GM12878 (cell line): ENCODE measurements around the gene MIAT. TPM values are rescaled to one million over a fixed set of nuclear protein-coding genes. Genes with fewer than 3 reads are reported as not detected.

Experiments
- ATAC-seq: fragments of 200-7000 bp; cut with Tn5 transposase; 3 replicates; pipeline ENCODE4 v1.9.1; 2020; ENCODE audit warnings: mild to moderate bottlenecking, moderate library complexity
- BruUV-seq: library from RNA; stranded (reverse); fragments of 400-500 nt; replicated peaks from 2 replicates; lab custom pipeline; 2021; lab: Mats Ljungman, UMichigan
- CTCF ChIA-PET: fragments of 300-600 bp; sonication (Branson Sonifier 250); formaldehyde crosslinking; extraction: SDS; loops from one replicate; lab custom pipeline; 2021; ENCODE audit warnings: inconsistent platforms; lab: Yijun Ruan, JAX
- POLR2A ChIA-PET: fragments of 350-600 bp; formaldehyde crosslinking; extraction: SDS; loops from one replicate; lab custom pipeline; 2021; ENCODE audit warnings: inconsistent platforms; lab: Charles Lee
- RAD21 ChIA-PET: fragments of 300-600 bp; sonication (Branson Sonifier 250); formaldehyde crosslinking; loops from one replicate; lab custom pipeline; 2023; ENCODE audit warnings: antibody characterized with exemption; ENCODE audit not compliant: unreplicated experiment; lab: Charles Lee
- SMC1A ChIA-PET: fragments of 300-600 bp; sonication (Branson Sonifier 250); formaldehyde crosslinking; loops from one replicate; lab custom pipeline; 2023; ENCODE audit not compliant: unreplicated experiment, uncharacterized antibody; lab: Charles Lee
- DNase-seq: peaks from one replicate; pipeline ENCODE4 v3.0.0-alpha.2; 2011; ENCODE audit warnings: low read depth, low spot score
- FAIRE-seq: peaks from 3 replicates; lab custom pipeline; 2011; peaks lifted over from hg19 to GRCh38; lab: Jason Lieb, UNC
- H2AFZ ChIP-seq: 2 replicates; pipeline ENCODE4 v1.6.0; 2011; ENCODE audit warnings: low read depth, low read length, control low read depth; ENCODE audit not compliant: control insufficient read depth
- H3K27ac ChIP-seq: 2 replicates; pipeline ENCODE4 v1.5.1; 2011; ENCODE audit warnings: control low read depth; ENCODE audit not compliant: control insufficient read depth, insufficient read depth
- H3K27me3 ChIP-seq, 2 experiments: replicated peaks in 1 of 2; 2 replicates each; pipeline versions ENCODE4 v1.6.0 to v1.6.1; 2011; ENCODE audit warnings: low read length in 1 of 2; ENCODE audit not compliant: control insufficient read depth in 2 of 2, insufficient read depth in 2 of 2
- H3K36me3 ChIP-seq, 2 experiments: 2 replicates each; pipeline ENCODE4 v1.5.1; 2011; ENCODE audit warnings: low read length in 1 of 2; ENCODE audit not compliant: control insufficient read depth in 2 of 2, insufficient read depth in 2 of 2
- H3K4me1 ChIP-seq: 2 replicates; pipeline ENCODE4 v1.6.1; 2011; ENCODE audit warnings: mild to moderate bottlenecking, low read length, moderate library complexity, mixed read lengths; ENCODE audit not compliant: control insufficient read depth, insufficient read depth
- H3K4me2 ChIP-seq: 2 replicates; pipeline ENCODE4 v1.6.0; 2011; ENCODE audit warnings: control low read depth; ENCODE audit not compliant: control insufficient read depth, insufficient read depth
- H3K4me3 ChIP-seq: fragments of 200-600 bp; sonication (generic); 2 replicates; pipeline ENCODE4 v1.5.1; 2016
- H3K79me2 ChIP-seq: 2 replicates; pipeline ENCODE4 v1.6.0; 2011; ENCODE audit warnings: low read length; ENCODE audit not compliant: control insufficient read depth, insufficient read depth
- H3K9ac ChIP-seq: 2 replicates; pipeline ENCODE4 v1.8.0; 2011; ENCODE audit warnings: low read length, control low read depth, mixed read lengths; ENCODE audit not compliant: control insufficient read depth, insufficient read depth
- H3K9me3 ChIP-seq: replicated peaks from 3 replicates; pipeline ENCODE4 v1.5.1; 2011; ENCODE audit warnings: mild to moderate bottlenecking, low read length; ENCODE audit not compliant: control insufficient read depth, insufficient read depth
- H4K20me1 ChIP-seq: 2 replicates; pipeline ENCODE4 v1.6.0; 2011; ENCODE audit not compliant: control insufficient read depth, insufficient read depth
- ASH2L ChIP-seq: fragments of 300-600, 200-600 bp; sonication (generic); IDR thresholded peaks from 2 replicates; pipeline ENCODE4 v1.6.1; 2017; ENCODE audit warnings: low read depth, mild to moderate bottlenecking, borderline replicate concordance
- IKZF2 ChIP-seq, 2 experiments: fragments of 450-650 bp; IDR thresholded peaks; 2 replicates each; pipeline ENCODE4 v1.6.1; 2017; ENCODE audit warnings: mild to moderate bottlenecking in 2 of 2, moderate library complexity in 2 of 2
- KAT2A ChIP-seq: conservative IDR thresholded peaks from 2 replicates; pipeline ENCODE4 v1.6.1; 2011; ENCODE audit warnings: low read depth, low read length; ENCODE audit not compliant: control insufficient read depth
- MXI1 ChIP-seq: fragments of 150-350 bp; IDR thresholded peaks from 2 replicates; pipeline ENCODE4 v1.6.1; 2011; ENCODE audit warnings: low read depth, mild to moderate bottlenecking, inconsistent platforms, low read length, improper control_type of control experiment
- MYB ChIP-seq: fragments of 150-350 bp; IDR thresholded peaks from 2 replicates; pipeline ENCODE4 v1.6.1; 2014; ENCODE audit warnings: mild to moderate bottlenecking, low read depth, low read length, borderline replicate concordance
- NBN ChIP-seq: fragments of 450-650 bp; IDR thresholded peaks from 2 replicates; pipeline ENCODE4 v1.6.1; 2016
- NFYB ChIP-seq: IDR thresholded peaks from 2 replicates; pipeline ENCODE4 v1.6.1; 2011; ENCODE audit warnings: low read depth, mild to moderate bottlenecking, low read length, improper control_type of control experiment, moderate library complexity; ENCODE audit not compliant: insufficient read depth
- POLR2A ChIP-seq: IDR thresholded peaks from 2 replicates; pipeline ENCODE4 v1.6.1; 2011; ENCODE audit warnings: low read depth, mild to moderate bottlenecking, low read length
- POU2F2 ChIP-seq: IDR thresholded peaks from 3 replicates; pipeline ENCODE4 v1.6.1; 2011; ENCODE audit warnings: low read depth, mild to moderate bottlenecking, low read length, borderline replicate concordance
- YY1 ChIP-seq: IDR thresholded peaks from 2 replicates; pipeline ENCODE4 v1.6.1; 2011; ENCODE audit warnings: low read depth, mild to moderate bottlenecking, low read length
- ZNF384 ChIP-seq: IDR thresholded peaks from 2 replicates; pipeline ENCODE4 v1.6.1; 2012; ENCODE audit warnings: low read depth, mild to moderate bottlenecking, low read length, improper control_type of control experiment, borderline replicate concordance
- WGBS: methylation state at CpG from one replicate; pipeline ENCODE4 v1.1.6; 2016; ENCODE audit warnings: low lambda C conversion rate; ENCODE audit not compliant: insufficient replicate concordance, insufficient coverage; ENCODE audit errors: missing lambda C conversion rate; 5-methylcytosine and 5-hydroxymethylcytosine counted together
- in situ Hi-C: fragments of 300-500 bp; cut with MboI; formaldehyde crosslinking; loops from 9 replicates; pipeline ENCODE4 v1.14.3; 2018; ENCODE audit warnings: mixed read lengths
- intact Hi-C: fragments of 100-400 bp; cut with micrococcal nuclease; formaldehyde crosslinking; loops from one replicate; pipeline ENCODE4 v1.14.2; 2022; ENCODE audit not compliant: unreplicated experiment
- polyA plus RNA-seq, 11 experiments: library from polyadenylated mRNA; depleted of rRNA in 4 of 11; unstranded in 6 of 11; stranded (reverse) in 5 of 11; fragments of >200 nt; fragmentation: Nextera tagmentation in 4 of 11; fragmentation: Illumina TruSeq in 1 of 11; extraction: Ambion mirVana in 4 of 11; extraction: Trizol in 1 of 11; gene quantifications; 1 replicate in 1 of 11; 2 replicates in 10 of 11; pipeline versions ENCODE4 v1.2.1 to v1.2.3, GENCODE V29; 2011 to 2016; ENCODE audit warnings: inconsistent platforms in 2 of 11, missing spikeins in 2 of 11, low read depth in 1 of 11
- total RNA-seq, 4 experiments: library from RNA; depleted of rRNA in 3 of 4; stranded (reverse); fragments of >200 nt in 3 of 4; fragmentation: Illumina TruSeq in 1 of 4; extraction: Trizol in 1 of 4; gene quantifications; 2 replicates each; pipeline versions ENCODE4 v1.2.1 to v1.2.3, GENCODE V29; 2013 to 2021
- TF ChIP-seq, protein P1 (sequence below): fragments of 450-650 bp; formaldehyde crosslinking; IDR thresholded peaks from 2 replicates; pipeline ENCODE4 v1.4.0; 2022; ENCODE audit warnings: mild to moderate bottlenecking, moderate library complexity
- TF ChIP-seq, protein P2 (sequence below): IDR thresholded peaks from 2 replicates; pipeline ENCODE4 v1.6.1; 2012; ENCODE audit warnings: low read depth, low read length, improper control_type of control experiment
- TF ChIP-seq, protein P3 (sequence below): fragments of 450-650 bp; formaldehyde crosslinking; IDR thresholded peaks from 2 replicates; pipeline ENCODE4 v1.4.0; 2020; ENCODE audit warnings: mild to moderate bottlenecking, moderate library complexity
- TF ChIP-seq, protein P4 (sequence below): fragments of 450-650 bp; IDR thresholded peaks from 2 replicates; pipeline ENCODE4 v1.6.1; 2014; ENCODE audit warnings: mild to moderate bottlenecking

MIAT gene
- total and polyA plus RNA-seq, 10 of the 15 experiments (the other 5 are each of a cell fraction or from before 2014, with no cell fraction given), result 0.39 to 13.7 (median 4.6) TPM

DNA sequence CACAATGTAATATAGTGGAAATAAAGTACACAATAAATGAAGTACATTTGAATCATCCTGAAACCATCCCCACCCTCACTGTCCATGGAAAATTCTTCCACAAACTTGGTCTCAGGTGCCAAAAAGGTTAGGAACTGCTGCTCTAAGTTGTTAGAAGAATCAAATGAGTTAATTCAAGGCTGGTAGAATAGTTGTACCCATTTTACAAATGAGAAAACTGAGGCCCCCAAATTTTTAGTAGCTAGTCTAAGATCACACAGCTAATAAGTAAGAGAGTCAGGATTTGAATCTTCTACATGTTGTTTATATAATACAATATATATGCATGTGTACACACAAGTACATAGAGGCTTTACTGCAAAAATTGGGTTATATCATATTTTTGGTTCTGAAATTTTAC, 43.1 kb downstream of the MIAT start (continued):
- TF ChIP-seq, protein P1, sequence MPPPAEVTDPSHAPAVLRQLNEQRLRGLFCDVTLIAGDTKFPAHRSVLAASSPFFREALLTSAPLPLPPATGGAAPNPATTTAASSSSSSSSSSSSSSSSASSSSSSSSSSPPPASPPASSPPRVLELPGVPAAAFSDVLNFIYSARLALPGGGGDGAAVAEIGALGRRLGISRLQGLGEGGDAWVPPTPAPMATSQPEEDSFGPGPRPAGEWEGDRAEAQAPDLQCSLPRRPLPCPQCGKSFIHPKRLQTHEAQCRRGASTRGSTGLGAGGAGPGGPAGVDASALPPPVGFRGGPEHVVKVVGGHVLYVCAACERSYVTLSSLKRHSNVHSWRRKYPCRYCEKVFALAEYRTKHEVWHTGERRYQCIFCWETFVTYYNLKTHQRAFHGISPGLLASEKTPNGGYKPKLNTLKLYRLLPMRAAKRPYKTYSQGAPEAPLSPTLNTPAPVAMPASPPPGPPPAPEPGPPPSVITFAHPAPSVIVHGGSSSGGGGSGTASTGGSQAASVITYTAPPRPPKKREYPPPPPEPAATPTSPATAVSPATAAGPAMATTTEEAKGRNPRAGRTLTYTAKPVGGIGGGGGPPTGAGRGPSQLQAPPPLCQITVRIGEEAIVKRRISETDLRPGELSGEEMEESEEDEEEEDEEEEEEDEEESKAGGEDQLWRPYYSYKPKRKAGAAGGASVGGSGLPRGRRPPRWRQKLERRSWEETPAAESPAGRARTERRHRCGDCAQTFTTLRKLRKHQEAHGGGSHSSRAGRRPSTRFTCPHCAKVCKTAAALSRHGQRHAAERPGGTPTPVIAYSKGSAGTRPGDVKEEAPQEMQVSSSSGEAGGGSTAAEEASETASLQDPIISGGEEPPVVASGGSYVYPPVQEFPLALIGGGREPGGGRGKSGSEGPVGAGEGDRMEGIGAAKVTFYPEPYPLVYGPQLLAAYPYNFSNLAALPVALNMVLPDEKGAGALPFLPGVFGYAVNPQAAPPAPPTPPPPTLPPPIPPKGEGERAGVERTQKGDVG (CRISPR knock-in tag), result no peak
- TF ChIP-seq POLR2A (no peak), YY1 (no peak), NFYB (no peak), MXI1 (no peak), NBN (no peak), ASH2L (no peak), MYB (no peak), POU2F2 (no peak)
- TF ChIP-seq, protein P2, sequence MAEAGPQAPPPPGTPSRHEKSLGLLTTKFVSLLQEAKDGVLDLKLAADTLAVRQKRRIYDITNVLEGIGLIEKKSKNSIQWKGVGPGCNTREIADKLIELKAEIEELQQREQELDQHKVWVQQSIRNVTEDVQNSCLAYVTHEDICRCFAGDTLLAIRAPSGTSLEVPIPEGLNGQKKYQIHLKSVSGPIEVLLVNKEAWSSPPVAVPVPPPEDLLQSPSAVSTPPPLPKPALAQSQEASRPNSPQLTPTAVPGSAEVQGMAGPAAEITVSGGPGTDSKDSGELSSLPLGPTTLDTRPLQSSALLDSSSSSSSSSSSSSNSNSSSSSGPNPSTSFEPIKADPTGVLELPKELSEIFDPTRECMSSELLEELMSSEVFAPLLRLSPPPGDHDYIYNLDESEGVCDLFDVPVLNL, result no peak

DNA sequence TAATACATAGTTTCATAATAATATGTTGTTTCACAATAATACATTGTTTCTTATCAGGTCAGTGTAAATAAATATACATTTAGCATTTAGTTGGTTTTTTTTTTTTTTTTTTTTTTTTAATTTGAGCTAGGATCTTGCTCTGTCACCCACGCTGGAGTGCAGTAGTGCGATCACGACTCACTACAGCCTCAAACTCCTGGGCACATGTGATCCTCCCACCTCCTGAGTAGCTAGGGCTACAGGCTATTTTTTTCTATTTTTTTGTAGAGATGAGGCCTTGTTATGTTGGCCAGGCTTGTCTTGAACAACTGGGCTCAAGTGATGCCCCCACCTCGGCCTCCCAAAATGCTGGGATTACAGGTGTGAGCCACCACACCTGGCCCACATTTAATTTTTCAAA, 43.5 kb downstream of the MIAT start:
- BruUV-seq, result no TSS peak
- no peak for FAIRE-seq
- H3K4me3 ChIP-seq, result no peak overlapping the region
- H3K79me2 ChIP-seq, result no peaks in the 10 kb centered on the region
- no peak for DNase-seq
- H3K36me3 ChIP-seq, result peaks cover 2 to 12% of the 10 kb centered on the region in 2 experiments
- intact Hi-C loops (no loop called here), in situ Hi-C loops (no loop called here)
- CTCF ChIA-PET, result no interaction called here
- peaks cover 11% of the 10 kb centered on the region; the same call in 1 of the 2 replicates for H3K4me1 ChIP-seq
- RAD21 ChIA-PET, result interaction anchor here (0.6 kb wide), 2 partner anchors 10 to 1420 kb away, joined by 3 to 5 read pairs; no protein-coding TSS in a partner anchor
- no peak overlapping the region for H2AFZ ChIP-seq
- no peak overlapping the region for H3K4me2 ChIP-seq
- no peak overlapping the region for H3K27ac ChIP-seq
- H3K9me3 ChIP-seq, result peaks cover 5% of the 10 kb centered on the region; the same call in 2 of the 3 replicates
- SMC1A ChIA-PET, result no interaction called here
- POLR2A ChIA-PET, result no interaction called here
- no peak for ATAC-seq
- no peak overlapping the region for H3K9ac ChIP-seq
- H4K20me1 ChIP-seq, result no peaks in the 10 kb centered on the region
- no peaks in the 10 kb centered on the region for H3K27me3 ChIP-seq
- WGBS, result 100% methylated on average over 4 of the region's 4 CpGs
- TF ChIP-seq, protein P3, sequence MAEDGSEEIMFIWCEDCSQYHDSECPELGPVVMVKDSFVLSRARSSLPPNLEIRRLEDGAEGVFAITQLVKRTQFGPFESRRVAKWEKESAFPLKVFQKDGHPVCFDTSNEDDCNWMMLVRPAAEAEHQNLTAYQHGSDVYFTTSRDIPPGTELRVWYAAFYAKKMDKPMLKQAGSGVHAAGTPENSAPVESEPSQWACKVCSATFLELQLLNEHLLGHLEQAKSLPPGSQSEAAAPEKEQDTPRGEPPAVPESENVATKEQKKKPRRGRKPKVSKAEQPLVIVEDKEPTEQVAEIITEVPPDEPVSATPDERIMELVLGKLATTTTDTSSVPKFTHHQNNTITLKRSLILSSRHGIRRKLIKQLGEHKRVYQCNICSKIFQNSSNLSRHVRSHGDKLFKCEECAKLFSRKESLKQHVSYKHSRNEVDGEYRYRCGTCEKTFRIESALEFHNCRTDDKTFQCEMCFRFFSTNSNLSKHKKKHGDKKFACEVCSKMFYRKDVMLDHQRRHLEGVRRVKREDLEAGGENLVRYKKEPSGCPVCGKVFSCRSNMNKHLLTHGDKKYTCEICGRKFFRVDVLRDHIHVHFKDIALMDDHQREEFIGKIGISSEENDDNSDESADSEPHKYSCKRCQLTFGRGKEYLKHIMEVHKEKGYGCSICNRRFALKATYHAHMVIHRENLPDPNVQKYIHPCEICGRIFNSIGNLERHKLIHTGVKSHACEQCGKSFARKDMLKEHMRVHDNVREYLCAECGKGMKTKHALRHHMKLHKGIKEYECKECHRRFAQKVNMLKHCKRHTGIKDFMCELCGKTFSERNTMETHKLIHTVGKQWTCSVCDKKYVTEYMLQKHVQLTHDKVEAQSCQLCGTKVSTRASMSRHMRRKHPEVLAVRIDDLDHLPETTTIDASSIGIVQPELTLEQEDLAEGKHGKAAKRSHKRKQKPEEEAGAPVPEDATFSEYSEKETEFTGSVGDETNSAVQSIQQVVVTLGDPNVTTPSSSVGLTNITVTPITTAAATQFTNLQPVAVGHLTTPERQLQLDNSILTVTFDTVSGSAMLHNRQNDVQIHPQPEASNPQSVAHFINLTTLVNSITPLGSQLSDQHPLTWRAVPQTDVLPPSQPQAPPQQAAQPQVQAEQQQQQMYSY (CRISPR knock-in tag), result no peak
- TF ChIP-seq, protein P4, sequence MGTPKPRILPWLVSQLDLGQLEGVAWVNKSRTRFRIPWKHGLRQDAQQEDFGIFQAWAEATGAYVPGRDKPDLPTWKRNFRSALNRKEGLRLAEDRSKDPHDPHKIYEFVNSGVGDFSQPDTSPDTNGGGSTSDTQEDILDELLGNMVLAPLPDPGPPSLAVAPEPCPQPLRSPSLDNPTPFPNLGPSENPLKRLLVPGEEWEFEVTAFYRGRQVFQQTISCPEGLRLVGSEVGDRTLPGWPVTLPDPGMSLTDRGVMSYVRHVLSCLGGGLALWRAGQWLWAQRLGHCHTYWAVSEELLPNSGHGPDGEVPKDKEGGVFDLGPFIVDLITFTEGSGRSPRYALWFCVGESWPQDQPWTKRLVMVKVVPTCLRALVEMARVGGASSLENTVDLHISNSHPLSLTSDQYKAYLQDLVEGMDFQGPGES, result no peak
- TF ChIP-seq KAT2A (no peak), IKZF2 (IDR thresholded peaks at IDR 0.05) (no peak), ZNF384 (no peak)
